ENCODE results near the gene VIT.

DNA sequence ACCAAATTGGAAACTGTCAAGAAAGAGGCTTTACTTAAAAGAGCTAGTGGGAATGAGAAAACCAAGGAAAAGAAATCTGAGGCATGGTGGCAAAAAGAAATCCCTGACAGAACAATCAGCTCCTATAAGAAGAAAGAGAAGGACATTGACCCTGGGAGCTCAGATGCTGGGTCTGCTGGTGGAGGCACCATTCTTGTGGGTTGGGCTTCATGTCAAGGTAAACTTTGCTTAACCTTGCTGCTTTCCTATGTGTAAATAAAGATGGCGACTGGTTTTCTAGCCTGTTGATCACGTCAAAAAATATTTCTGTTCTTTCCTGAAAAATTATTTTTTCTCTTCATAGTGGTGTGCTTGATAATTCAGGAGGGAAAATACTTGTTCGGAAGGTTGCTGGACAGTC, 58.1 kb downstream of the VIT start:
- no peak for TF ChIP-seq POLR2A (IDR thresholded peaks at IDR 0.05; ENCODE audit: low read depth, low read length)
- no peak for TF ChIP-seq POU2F2 (IDR thresholded peaks at IDR 0.05; ENCODE audit: low read depth, low read length)
- no peak for TF ChIP-seq TAF1 (IDR thresholded peaks at IDR 0.05; ENCODE audit: low read depth, low read length)
- no peak for TF ChIP-seq POLR2AphosphoS5 (IDR thresholded peaks at IDR 0.05; ENCODE audit: low read depth, low read length)
- TF ChIP-seq SPI1 (IDR thresholded peaks at IDR 0.05; ENCODE audit: low read depth, low read length) = no peak

Measured in GM12891 (cell line).